ENCODE data around the gene IL1RAPL1.

The IL1RAPL1 gene

GRCh38 chrX:29788991-29789699 is 1201.9 kb downstream of the IL1RAPL1 start:
- DNase-seq (ENCODE audit: low spot score) = no peak

GRCh38 chrX:29792335-29792734 is 1205.1 kb downstream of the IL1RAPL1 start:
- DNase-seq (ENCODE audit: low spot score) = no peak

GRCh38 chrX:29797156-29797555 is 1209.9 kb downstream of the IL1RAPL1 start:
- no peak for DNase-seq (ENCODE audit: low spot score)

GRCh38 chrX:29798469-29798868 is 1211.2 kb downstream of the IL1RAPL1 start:
- DNase-seq (ENCODE audit: low spot score) = no peak

GRCh38 chrX:29813174-29813573 is 1225.9 kb downstream of the IL1RAPL1 start:
- DNase-seq (ENCODE audit: low spot score) = no peak

- DNase-seq (ENCODE audit: low spot score) = no peak
Measured at GRCh38 chrX:29824176-29824906, 1237.1 kb downstream of the IL1RAPL1 start.

- no peak for DNase-seq (ENCODE audit: low spot score)
Measured at GRCh38 chrX:29826742-29827141, 1239.5 kb downstream of the IL1RAPL1 start.

GRCh38 chrX:29834311-29834710 is 1247.1 kb downstream of the IL1RAPL1 start:
- DNase-seq (ENCODE audit: low spot score) = no peak

- no peak for DNase-seq (ENCODE audit: low spot score)
Measured at GRCh38 chrX:29834764-29835163, 1247.5 kb downstream of the IL1RAPL1 start.

- no peak for DNase-seq (ENCODE audit: low spot score)
Measured at GRCh38 chrX:29841750-29842149, 1254.5 kb downstream of the IL1RAPL1 start.

GRCh38 chrX:29842552-29842951 is 1255.3 kb downstream of the IL1RAPL1 start:
- no peak for DNase-seq (ENCODE audit: low spot score)

GRCh38 chrX:29851857-29852605 is 1264.8 kb downstream of the IL1RAPL1 start:
- DNase-seq (ENCODE audit: low spot score) = no peak

GRCh38 chrX:29852767-29853166 is 1265.5 kb downstream of the IL1RAPL1 start:
- no peak for DNase-seq (ENCODE audit: low spot score)

- no peak for DNase-seq (ENCODE audit: low spot score)
Measured at GRCh38 chrX:29858714-29859113, 1271.5 kb downstream of the IL1RAPL1 start.

GRCh38 chrX:29862126-29862677 is 1275.0 kb downstream of the IL1RAPL1 start:
- DNase-seq (ENCODE audit: low spot score) = no peak

GRCh38 chrX:29867971-29868370 is 1280.7 kb downstream of the IL1RAPL1 start:
- DNase-seq (ENCODE audit: low spot score) = no peak

GRCh38 chrX:29869837-29870236 is 1282.6 kb downstream of the IL1RAPL1 start:
- DNase-seq (ENCODE audit: low spot score) = no peak

- DNase-seq (ENCODE audit: low spot score) = no peak
Measured at GRCh38 chrX:29870608-29871007, 1283.4 kb downstream of the IL1RAPL1 start.

- DNase-seq (ENCODE audit: low spot score) = no peak
Measured at GRCh38 chrX:29872831-29873230, 1285.6 kb downstream of the IL1RAPL1 start.

- no peak for DNase-seq (ENCODE audit: low spot score)
Measured at GRCh38 chrX:29876733-29877132, 1289.5 kb downstream of the IL1RAPL1 start.

- DNase-seq (ENCODE audit: low spot score) = no peak
Measured at GRCh38 chrX:29880977-29881376, 1293.7 kb downstream of the IL1RAPL1 start.

GRCh38 chrX:29890004-29890403 is 1302.8 kb downstream of the IL1RAPL1 start:
- no peak for DNase-seq (ENCODE audit: low spot score)

Measured in CD4-positive, alpha-beta T cell treated with Interleukin-15 for 4 hours (primary cell).